Measurements from ENCODE around the gene NAT8L. TPM values are rescaled to one million over a fixed set of nuclear protein-coding genes. Genes with fewer than 3 reads are reported as not detected.

The NAT8L gene
- total RNA-seq, 2 donors from 2014 or later, result 0.51 to 1.5 TPM

GRCh38 chr4:2090642-2091041 lies 31.5 kb downstream of the NAT8L start:
- Mint-ChIP-seq H3K27me3 (ENCODE audit: low read depth) (peaks cover 6% of the 10 kb centered on the region), H3K36me3 (ENCODE audit: insufficient read depth in 2 of 2) (no peaks in the 10 kb centered on the region)

GRCh38 chr4:2091990-2092668 lies 33.0 kb downstream of the NAT8L start:
- Mint-ChIP-seq H3K4me3 (no peak overlapping the region), H3K27ac (no peak overlapping the region), H3K36me3 (ENCODE audit: insufficient read depth in 2 of 2) (peaks cover 2 to 5% of the 10 kb centered on the region in 2 donors), H3K4me1 (ENCODE audit: low read depth) (no peaks in the 10 kb centered on the region), H3K9me3 (no peaks in the 10 kb centered on the region), H3K27me3 (ENCODE audit: low read depth) (peaks cover 6% of the 10 kb centered on the region)
- ATAC-seq (replicated peaks in 1 of 2) (no peak), DNase-seq (no peak)

More at GRCh38 chr4:2090642-2091041, 31.5 kb downstream of the NAT8L start:
- ATAC-seq (replicated peaks in 1 of 2) (no peak), DNase-seq (no peak)
- Mint-ChIP-seq H3K4me1 (ENCODE audit: low read depth) (no peaks in the 10 kb centered on the region), H3K27ac (no peak overlapping the region), H3K4me3 (no peak overlapping the region), H3K9me3 (no peaks in the 10 kb centered on the region)

- Mint-ChIP-seq H3K36me3 (ENCODE audit: insufficient read depth in 2 of 2) (peaks cover 2 to 5% of the 10 kb centered on the region in 2 donors), H3K27ac (no peak overlapping the region), H3K27me3 (ENCODE audit: low read depth) (peaks cover 6% of the 10 kb centered on the region), H3K4me1 (ENCODE audit: low read depth) (no peaks in the 10 kb centered on the region), H3K4me3 (no peak overlapping the region), H3K9me3 (no peaks in the 10 kb centered on the region)
- DNase-seq, result no peak
- no peak for ATAC-seq (replicated peaks in 1 of 2)
These were observed 33.5 kb downstream of the NAT8L start for GRCh38 chr4:2092669-2093053.

- peaks cover 2 to 5% of the 10 kb centered on the region in 2 donors for H3K36me3 Mint-ChIP-seq (ENCODE audit: insufficient read depth in 2 of 2)
- H3K9me3 Mint-ChIP-seq, result no peaks in the 10 kb centered on the region
- H3K27ac Mint-ChIP-seq, result no peak overlapping the region
- peaks cover 6% of the 10 kb centered on the region for H3K27me3 Mint-ChIP-seq (ENCODE audit: low read depth)
- no peak for DNase-seq
- no peak overlapping the region for H3K4me3 Mint-ChIP-seq
- H3K4me1 Mint-ChIP-seq (ENCODE audit: low read depth), result no peaks in the 10 kb centered on the region
- no peak for ATAC-seq (replicated peaks in 1 of 2)
These were observed 34.1 kb downstream of the NAT8L start for GRCh38 chr4:2093265-2093664.

DNA sequence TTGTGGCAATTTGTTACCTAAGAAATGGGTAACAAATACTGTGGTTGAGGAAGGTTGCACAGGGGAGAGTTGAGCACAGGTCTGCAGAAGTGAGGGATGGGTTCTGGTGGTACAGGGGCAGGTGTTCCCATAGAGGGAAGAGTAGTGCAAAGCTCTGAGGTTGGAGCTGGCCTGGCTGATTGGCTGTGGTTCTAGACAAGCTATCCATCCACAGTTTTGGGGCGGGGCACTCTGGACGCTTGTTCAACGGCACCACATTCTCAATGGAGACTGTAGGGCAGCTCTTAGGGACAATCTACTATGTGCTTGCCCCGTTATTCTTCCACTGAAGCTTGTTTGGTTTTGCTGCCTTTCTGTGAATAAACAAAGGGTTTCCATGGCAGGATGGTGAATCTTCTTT lies 35.4 kb downstream of the NAT8L start:
- Mint-ChIP-seq H3K4me1 (ENCODE audit: low read depth) (no peaks in the 10 kb centered on the region), H3K27ac (no peak overlapping the region), H3K36me3 (ENCODE audit: insufficient read depth in 2 of 2) (peaks cover 2 to 5% of the 10 kb centered on the region in 2 donors), H3K4me3 (no peak overlapping the region), H3K9me3 (no peaks in the 10 kb centered on the region), H3K27me3 (ENCODE audit: low read depth) (no peaks in the 10 kb centered on the region)
- DNase-seq, result no peak
- no peak for ATAC-seq (replicated peaks in 1 of 2)

- no peaks in the 10 kb centered on the region for H3K4me1 Mint-ChIP-seq (ENCODE audit: low read depth)
- no peak overlapping the region for H3K4me3 Mint-ChIP-seq
- no peak for ATAC-seq (replicated peaks in 1 of 2)
- H3K27ac Mint-ChIP-seq, result no peak overlapping the region
- peaks cover 2 to 5% of the 10 kb centered on the region in 2 donors for H3K36me3 Mint-ChIP-seq (ENCODE audit: insufficient read depth in 2 of 2)
- H3K9me3 Mint-ChIP-seq, result no peaks in the 10 kb centered on the region
- DNase-seq, result no peak
- no peaks in the 10 kb centered on the region for H3K27me3 Mint-ChIP-seq (ENCODE audit: low read depth)
These were observed 36.3 kb downstream of the NAT8L start for GRCh38 chr4:2095236-2096072.

- no peak for ATAC-seq (replicated peaks in 1 of 2)
- Mint-ChIP-seq H3K36me3 (ENCODE audit: insufficient read depth in 2 of 2) (peaks cover 2 to 6% of the 10 kb centered on the region in 2 donors), H3K27me3 (ENCODE audit: low read depth) (no peaks in the 10 kb centered on the region), H3K4me3 (no peak overlapping the region), H3K4me1 (ENCODE audit: low read depth) (no peaks in the 10 kb centered on the region), H3K9me3 (peaks cover under 1% of the 10 kb centered on the region in 2 donors), H3K27ac (no peak overlapping the region)
- DNase-seq, result no peak
These were observed 37.0 kb downstream of the NAT8L start for GRCh38 chr4:2096073-2096609.

GRCh38 chr4:2101346-2102044 lies 42.4 kb downstream of the NAT8L start:
- Mint-ChIP-seq H3K27me3 (ENCODE audit: low read depth) (no peaks in the 10 kb centered on the region), H3K36me3 (ENCODE audit: insufficient read depth in 2 of 2) (peaks cover 6 to 18% of the 10 kb centered on the region in 2 donors), H3K4me1 (ENCODE audit: low read depth) (no peaks in the 10 kb centered on the region), H3K9me3 (peaks cover 8 to 10% of the 10 kb centered on the region in 2 donors), H3K27ac (no peak overlapping the region), H3K4me3 (no peak overlapping the region)
- ATAC-seq (replicated peaks in 1 of 2) (no peak), DNase-seq (no peak)

DNA sequence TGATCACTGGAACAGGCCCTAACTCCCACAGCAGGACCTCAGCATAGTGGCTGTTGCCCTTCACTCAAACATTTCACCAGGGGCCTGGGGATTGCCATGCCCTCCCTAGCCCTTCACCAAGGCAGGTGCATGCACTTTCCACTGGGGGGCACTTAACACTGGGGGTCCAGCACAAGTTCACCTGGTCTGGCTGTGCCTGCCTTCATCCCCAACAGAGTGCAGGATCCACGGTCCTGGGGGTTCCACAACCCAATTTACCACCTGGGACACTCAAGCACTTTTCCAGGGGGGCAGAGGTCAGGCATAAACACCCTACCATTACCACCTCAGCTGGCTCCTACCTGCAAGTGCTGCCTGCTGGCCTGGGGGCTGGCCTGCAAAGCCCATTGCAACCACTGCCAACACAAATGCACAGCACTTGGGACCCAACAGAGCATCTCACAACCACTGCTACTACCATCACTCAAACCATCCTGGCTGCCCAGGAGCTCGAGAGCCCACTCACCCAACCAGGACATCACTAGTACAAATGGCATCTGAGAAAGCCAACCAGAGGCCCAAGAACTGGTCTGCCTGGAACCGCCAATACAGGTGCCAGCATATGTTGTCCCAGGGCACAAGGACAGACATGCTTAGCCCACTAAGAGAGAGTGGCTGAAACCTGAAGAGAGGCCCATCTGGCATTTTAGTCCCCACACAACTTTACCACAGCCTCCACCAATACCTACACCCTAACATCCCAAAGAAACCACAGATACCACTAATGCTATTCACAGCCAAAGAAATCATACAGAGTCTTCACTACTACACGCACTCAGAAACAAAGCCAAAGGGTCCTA lies 43.1 kb downstream of the NAT8L start:
- Mint-ChIP-seq H3K4me1 (ENCODE audit: low read depth) (no peaks in the 10 kb centered on the region), H3K27me3 (ENCODE audit: low read depth) (no peaks in the 10 kb centered on the region), H3K9me3 (peaks cover 8 to 10% of the 10 kb centered on the region in 2 donors), H3K36me3 (ENCODE audit: insufficient read depth in 2 of 2) (peaks cover 6 to 16% of the 10 kb centered on the region in 2 donors), H3K4me3 (no peak overlapping the region), H3K27ac (no peak overlapping the region)
- DNase-seq (no peak), ATAC-seq (replicated peaks in 1 of 2) (no peak)

DNA sequence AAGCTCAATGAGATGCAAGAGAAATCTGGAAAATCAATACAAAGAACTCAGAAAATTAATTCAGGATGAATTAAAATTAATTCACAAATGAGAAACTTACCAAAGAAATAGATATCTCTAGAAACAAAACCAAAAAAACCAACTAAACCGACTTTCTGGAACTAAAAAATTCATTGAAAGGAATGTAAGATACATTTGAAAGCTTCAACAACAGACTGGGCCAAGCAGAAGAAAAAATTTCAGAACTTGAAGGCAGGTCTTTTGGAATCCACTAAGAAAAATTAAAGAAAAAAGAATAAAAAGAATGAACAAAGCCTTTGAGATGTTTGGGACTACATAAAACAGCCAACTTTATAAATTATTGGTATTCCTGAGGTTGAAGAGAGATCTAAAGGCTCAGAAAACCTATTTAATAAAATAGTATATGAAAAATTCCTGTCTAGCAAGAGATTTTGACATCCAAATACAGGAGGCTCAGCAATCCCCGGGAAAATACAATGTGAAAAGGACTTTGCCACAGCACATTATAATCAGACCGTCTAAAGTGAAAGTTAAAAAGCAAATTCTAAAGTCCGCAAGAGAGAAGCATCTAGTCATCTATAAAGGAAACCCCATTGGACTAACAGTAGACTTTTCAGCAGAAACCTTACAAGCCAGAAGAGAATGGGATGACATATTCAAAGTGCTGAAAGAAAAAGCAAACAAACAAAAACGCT lies 44.2 kb downstream of the NAT8L start:
- H3K4me1 Mint-ChIP-seq (ENCODE audit: low read depth), result no peaks in the 10 kb centered on the region
- H3K27me3 Mint-ChIP-seq (ENCODE audit: low read depth), result no peaks in the 10 kb centered on the region
- no peak overlapping the region for H3K27ac Mint-ChIP-seq
- DNase-seq (no peak), ATAC-seq (replicated peaks in 1 of 2) (no peak)
- peaks cover 8 to 10% of the 10 kb centered on the region in 2 donors for H3K9me3 Mint-ChIP-seq
- H3K36me3 Mint-ChIP-seq (ENCODE audit: insufficient read depth in 2 of 2), result peaks cover 6 to 16% of the 10 kb centered on the region in 2 donors
- no peak overlapping the region for H3K4me3 Mint-ChIP-seq

DNA sequence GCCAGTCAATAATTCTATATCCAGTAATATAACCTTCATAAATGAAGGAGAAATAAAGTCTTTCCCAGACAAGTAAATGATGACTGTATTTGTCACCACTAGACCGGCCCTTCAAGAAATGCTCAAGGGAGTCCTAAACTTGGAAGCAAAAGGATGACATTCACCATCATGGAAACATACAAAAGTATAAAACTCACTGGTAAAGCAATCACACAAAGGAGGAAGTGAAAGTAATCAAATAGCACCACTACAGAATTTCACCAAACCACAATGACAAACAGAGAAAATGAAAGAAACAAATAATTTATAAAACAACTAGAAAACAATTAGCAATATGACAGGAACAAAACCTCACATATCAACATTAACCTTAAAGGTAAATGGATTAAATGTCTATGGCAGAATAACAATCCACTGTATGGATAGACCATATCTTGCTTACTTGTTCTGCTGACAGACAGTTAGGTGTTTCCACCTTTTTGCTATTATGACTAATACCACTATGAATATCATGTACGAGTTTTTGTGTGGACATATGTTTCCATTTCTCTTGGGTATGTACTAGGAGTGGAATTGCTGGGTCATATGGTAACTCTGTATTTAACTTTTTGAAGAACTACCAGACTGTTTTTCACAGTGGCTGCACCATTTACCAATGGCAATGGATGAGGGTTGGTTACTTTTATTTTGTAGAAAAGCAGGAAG lies 44.9 kb downstream of the NAT8L start:
- peaks cover 6% of the 10 kb centered on the region for H3K4me1 Mint-ChIP-seq (ENCODE audit: low read depth)
- ATAC-seq (replicated peaks in 1 of 2) (no peak), DNase-seq (no peak)
- H3K4me3 Mint-ChIP-seq, result no peak overlapping the region
- peaks cover 8 to 10% of the 10 kb centered on the region in 2 donors for H3K9me3 Mint-ChIP-seq
- H3K36me3 Mint-ChIP-seq (ENCODE audit: insufficient read depth in 2 of 2), result peaks cover 6 to 16% of the 10 kb centered on the region in 2 donors
- no peak overlapping the region for H3K27ac Mint-ChIP-seq
- no peaks in the 10 kb centered on the region for H3K27me3 Mint-ChIP-seq (ENCODE audit: low read depth)

Data from activated T-cell treated with anti-CD3 and anti-CD28 coated beads, Interleukin-2, amount 50 U/mL, for 72 hours (primary cell).